ENCODE results near the gene BDNF. TPM values are rescaled to one million over a fixed set of nuclear protein-coding genes. Genes with fewer than 3 reads are reported as not detected.
"Not testable (repeated sequence)": the region's sequence is repeated elsewhere in the genome, so short reads cannot be mapped to it uniquely, and the experiment has no call there.

The BDNF gene
- total RNA-seq, result 2.8 and 4.5 TPM in 2 replicates
- 3.0 TPM for polyA plus RNA-seq (2012)

DNA sequence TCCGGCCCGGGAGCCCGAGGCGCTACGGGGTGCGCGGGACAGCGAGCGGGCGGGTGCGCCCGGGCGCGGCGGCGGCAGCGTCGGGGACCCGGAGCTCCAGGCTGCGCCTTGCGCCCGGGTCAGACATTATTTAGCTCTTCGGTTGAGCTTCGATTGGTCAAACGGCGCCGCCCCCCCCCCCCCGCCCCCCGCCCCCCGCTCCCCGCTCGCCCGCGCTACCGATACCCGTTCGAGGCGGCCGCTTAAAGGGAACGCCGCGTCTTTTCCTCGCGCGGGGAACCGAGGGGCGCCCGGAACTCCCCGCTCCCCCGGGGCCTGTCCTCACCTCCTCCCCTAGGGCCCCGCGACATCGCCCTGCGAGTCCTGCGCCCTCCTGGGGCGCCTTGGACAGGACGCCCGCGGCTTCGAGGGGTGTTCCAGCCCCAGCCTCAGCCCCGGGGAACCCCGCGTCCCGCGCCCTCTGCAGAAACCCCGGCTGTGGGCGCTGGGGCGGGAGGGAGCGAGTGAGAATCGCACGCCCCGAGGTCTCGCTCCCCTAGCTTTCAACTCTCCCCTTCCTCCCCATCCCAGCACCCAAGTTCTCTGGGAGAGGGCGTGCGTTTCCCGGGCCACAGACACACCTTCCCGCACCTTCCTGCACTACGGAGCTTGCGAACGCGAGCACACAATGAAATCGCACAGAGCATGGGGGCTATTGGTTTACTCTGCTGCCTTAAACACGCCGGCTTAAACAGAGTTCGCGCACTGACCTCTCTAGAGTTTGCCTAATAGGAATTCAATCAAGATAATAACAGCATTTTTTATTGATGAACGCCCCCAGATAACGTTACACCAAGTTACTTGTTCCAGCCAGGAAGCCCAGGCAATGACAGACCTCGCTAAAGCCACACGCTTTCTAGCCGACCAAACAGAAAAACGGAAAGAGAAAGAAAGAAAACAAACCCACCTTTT lies at the start of gene BDNF:
BDNF (minus strand) TSS at position 105 of the 951 bp plus-strand sequence. CDS start 41,891 bp downstream, outside the sequence.
- DNase-seq (ENCODE audit: low read depth), result peak; percentile 53

DNA sequence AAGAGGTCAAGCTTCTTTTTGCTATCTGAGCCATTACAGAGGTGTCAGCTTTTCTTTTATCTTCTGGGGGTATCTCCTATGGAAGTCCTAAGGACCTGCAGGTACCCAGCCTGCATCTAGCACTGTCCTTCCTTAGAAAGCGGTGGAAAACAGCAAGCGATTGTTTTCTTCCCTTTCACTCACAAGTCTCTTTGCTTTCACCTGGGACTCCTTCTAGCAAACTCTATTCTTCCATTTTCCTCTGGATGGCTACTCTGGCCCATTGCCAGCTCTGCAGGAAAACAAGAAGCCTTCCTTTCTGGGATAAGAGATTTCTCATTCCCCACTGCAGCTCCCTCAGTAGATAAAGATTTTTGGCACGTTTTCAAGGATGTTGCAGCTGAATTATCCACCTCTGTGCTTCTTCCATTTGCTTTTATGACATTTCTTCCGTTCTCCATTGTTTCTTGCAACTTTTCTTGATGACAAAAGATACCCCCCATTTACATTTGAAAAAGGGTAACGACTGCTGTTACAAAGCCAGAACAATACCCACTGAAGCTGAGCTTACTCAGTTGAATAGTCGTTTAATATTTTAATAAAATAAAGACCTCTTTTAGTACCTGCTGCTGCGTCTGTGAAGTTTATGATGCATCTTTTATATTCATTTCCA lies 40.2 kb upstream of the BDNF start:
- no peak for DNase-seq (ENCODE audit: low read depth)

DNA sequence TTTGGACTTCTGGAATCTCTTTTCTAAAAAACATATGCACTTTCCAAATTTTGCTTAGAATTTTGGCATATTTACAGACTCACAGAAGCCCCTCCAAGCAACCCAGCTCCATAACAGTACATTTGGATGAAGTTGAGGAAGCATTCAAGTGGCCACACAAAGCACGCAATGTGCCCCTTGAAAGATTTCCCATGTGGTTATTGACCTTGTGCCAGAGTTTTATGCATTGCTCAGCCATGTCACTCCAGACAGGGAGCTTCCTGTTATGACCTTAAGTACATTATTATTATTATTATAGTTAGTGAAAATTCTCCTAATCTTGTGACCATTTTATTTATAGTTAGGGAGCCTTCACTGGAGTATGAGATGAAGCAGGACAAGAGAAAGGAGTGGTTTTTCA lies 35.0 kb upstream of the BDNF start:
- DNase-seq (ENCODE audit: low read depth), result no peak

DNA sequence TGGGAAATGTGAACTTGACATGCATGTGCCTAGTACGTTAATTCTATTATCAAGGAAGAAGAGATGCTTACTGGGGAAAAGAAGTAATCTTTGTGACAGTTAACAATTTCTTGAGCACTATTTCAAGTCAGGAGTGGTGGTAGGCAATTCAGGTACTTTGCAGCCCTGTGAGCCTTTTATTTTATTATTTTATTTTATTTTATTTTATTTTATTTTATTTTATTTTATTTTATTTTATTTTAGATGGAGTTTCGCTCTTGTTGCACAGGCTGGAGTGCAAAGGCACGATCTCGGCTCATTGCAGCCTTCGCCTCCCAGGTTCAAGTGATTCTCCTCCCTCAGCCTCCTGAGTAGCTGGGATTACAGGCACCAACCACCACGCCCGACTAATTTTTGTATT lies 31.5 kb upstream of the BDNF start:
- DNase-seq (ENCODE audit: low read depth), result not testable (repeated sequence)

DNA sequence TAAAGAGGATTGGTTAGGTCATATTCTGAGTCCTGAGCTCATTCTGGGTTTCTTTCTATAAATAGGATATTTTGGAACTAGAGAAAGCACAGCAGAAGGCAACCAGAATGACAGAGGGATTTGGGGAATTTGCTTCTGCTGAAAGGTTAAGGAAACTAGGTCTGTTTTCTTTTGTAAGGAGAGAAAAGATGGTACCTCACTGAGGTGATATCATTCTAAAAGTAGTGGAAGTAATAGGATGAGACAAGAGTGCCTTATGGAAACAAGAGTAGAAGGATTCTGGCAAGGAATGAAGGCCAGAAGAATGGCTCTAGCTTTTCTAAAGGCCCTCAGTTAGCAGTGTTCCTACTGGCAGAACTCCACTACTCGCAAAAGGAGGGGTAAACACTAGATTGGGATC lies 26.7 kb upstream of the BDNF start:
- no peak for DNase-seq (ENCODE audit: low read depth)

DNA sequence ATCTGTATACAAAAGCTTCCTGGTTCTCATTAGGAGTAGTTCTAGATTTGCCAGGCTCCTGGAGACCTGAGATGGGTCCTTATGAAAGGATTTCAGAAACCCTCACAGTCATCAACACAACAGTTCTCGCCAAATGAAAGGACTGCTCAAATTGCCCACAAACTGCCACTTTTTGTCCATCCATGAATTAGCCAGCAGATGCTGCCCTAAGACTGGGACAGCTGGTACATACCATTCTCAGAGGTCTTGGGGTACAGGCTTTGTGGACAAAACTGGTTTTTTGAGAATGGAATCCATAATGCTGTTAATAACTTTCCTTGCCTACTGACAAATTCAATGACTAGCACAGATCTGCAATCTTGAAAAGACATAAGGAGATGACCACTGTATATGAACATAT lies 23.4 kb upstream of the BDNF start:
- DNase-seq (ENCODE audit: low read depth), result no peak

DNA sequence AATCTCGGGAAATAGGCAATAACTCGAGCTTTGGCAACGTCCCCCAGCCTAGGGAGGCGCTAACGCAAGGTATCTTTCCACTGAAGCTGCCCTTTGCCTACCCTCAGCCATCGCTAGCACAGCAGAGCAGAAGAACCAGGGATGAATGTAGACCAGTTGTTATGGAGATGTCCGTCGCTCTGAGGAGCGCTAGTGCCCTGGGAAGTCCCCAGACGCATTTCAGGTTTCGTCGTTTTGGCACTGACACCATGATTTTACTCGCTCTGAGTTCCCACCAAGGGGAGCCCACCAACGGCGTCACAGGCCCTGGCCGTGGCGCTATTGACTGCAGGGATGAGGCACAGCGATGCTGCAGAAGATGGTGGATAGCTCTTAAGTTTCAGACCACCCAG lies 22.7 kb upstream of the BDNF start:
- no peak for DNase-seq (ENCODE audit: low read depth)

DNA sequence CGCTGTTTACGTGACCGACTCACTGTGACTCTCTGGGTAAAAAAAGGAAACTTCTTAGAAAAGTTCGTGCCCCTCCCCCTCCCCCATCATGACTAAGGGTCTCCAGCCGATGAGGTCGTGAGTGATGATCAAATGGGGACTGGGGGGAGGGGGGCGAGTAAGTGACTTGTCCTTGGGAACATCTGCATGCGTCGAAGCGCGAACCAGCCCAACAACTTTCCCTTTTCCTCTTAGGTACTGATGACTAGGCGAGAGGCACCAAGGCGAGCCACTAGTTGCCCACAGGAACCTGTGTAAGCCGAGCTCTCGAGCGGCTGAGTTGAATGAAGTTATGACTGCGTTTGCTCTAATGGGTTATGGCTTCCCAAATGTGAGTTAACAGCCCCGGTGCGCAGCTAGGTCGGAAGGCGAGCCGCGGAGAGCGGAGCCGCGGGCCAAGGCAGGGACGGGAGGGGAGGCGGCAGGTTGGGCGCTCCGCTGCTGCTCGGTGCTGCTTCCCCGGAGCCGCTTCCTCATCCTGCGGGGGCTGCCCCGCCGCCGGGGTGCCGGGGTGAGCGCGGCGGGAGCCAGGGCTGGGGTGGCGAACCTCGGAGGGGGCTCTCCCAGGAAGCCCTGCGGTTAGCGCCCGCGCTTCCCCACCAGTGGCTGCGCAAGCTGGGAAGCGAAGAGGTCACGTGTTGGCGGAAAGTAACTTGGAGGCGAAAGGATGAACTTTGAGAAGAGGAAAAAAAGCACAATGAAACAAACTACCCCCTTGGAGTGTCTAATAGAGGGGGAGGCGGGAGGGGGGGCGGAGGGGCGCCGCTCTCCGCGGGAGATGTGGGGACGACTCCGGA lies 22.1 kb upstream of the BDNF start:
- peak; percentile 34 for DNase-seq (ENCODE audit: low read depth)

DNA sequence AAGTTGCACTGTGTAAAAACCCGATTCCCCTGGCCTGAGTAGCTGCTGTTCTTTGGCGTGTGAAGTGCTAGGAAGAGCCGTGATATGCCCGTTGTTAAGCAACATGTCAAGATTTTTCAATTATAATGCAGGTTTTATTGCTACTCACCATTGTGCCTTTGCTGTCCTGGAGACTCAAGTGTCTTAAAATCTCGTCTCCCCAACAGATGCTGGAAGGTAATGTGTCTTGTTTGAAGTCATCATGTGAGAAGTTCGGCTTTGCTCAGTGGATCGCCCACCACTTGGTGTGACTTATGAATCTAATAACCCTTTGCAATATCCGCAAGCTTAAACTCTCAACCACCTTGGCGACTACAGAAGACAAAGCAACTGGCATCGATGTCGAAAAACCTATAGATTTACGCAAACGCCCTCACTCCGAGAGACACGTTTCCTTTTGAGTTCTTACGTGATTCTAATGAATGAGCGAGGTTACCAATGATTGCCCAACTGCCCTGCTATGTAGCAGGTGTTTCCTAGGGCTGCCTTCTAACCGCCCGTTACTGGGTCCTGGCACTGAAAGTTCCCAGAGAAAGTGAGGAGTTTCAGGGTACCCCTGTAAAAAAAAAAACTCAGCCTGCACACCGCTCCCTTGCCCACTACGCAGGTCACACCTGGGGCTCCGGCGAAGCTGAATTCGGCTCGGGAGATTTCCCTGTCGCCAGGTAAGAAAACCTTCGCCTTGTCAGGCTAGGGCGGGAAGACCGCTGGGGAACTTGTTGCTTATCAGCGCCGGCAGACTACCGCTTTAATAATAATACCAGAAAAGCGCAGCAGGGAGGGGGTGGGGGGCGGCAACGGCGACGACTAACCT lies 21.2 kb upstream of the BDNF start:
- no peak for DNase-seq (ENCODE audit: low read depth)

DNA sequence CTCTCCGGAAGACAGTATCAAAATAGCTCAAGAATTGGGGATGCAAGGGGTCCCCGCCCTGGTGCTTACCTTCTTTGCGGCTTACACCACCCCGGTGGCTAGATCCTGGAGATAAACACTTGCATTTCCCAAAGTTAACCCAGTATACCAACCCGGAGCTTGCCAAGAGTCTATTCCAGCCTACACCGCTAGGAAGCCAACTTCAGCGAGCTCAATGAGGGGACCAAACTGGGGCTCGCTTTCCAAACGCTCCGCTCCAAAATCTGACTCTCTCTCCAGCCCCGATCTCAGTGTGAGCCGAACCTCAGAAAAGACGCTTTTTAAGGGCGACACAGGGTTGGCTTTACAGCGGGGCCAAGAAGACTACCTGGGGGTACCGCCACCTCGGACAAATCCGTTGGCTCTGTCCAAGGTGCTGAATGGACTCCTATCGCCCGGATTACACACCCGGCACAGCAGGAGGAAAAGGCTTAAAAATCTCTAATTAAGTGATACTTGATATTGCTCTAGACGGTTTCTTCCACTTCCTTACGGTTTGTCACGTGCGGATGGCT lies 20.1 kb upstream of the BDNF start:
- peak; percentile 71 for DNase-seq (ENCODE audit: low read depth)

DNA sequence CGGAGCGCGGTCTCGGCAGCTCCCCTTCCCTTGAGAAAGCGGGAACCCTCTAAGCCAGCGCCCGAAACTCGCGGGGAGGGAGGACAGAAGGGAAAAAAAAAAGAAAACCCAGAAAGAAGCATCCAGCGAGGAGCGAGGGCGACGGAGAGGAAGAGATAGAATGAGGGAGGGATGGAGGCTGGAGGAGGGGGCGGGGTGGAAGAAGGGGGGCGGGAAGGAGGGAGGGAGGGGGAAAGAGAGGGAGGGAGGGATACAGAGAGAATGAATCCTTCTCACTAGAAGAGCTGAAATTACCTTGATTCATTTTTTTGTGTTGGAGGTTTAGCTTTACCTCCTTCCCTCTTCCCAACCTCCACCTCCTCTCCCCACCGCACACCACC lies 19.3 kb upstream of the BDNF start:
- DNase-seq (ENCODE audit: low read depth), result no peak

DNA sequence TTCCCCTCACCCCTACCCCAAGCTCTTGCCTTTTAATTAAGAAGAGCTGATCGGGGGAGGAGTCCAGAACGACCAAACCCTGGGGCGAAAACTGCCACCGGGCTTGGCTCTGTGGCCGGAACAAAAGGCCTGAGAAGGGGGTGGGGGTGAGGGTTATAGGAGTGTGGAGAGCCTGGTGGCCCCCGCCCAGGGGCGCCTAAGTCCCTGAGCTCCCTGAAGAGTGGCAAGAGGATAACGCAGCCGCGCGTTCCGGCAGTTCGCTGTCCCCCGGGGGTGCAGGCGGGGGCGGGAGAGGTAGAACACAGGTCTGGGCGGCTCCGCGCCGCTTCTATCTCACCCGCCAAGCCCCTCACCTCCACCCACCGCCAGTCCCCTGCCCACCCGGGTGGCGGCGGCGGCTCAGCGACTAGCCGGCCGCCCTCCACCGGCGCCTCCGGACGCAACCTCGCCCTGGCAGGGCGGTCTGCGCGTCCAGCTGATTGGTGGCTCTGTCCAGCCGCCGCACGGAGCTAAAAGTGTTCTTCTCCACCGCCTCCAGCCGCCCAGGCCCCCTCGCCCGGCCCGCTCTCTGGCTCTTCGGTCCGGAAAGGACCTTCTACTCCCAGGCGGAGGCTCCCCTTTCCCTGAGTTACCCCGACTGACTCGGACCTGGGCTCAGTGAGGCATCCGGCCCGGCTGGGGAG lies 18.7 kb upstream of the BDNF start:
- peak; percentile 76 for DNase-seq (ENCODE audit: low read depth)

DNA sequence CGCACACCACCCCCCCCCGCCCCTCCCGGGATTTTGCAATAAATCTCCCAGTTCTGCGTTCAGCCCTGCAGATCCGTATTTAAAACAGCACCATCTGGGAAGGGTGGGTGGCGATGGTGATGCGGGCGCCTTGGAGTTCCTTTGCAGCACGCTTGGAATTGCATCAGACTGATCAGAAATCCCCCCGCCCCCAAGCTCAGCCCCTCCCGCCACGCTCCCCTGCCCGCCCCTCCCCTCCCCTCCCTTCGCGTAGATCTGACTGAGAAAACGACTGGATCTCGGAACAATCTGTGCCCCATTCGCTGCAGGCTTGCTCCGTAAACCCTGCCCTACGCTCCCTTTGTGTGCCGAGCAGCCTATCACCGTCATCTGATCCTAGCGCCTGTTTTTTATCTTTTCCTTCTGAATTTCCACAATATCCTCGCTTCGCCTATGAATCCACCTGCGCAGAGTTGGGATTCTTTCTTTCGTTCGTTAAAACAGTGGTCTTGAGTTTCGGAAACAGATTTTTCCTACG lies 18.1 kb upstream of the BDNF start:
- DNase-seq (ENCODE audit: low read depth), result peak; percentile 77

DNA sequence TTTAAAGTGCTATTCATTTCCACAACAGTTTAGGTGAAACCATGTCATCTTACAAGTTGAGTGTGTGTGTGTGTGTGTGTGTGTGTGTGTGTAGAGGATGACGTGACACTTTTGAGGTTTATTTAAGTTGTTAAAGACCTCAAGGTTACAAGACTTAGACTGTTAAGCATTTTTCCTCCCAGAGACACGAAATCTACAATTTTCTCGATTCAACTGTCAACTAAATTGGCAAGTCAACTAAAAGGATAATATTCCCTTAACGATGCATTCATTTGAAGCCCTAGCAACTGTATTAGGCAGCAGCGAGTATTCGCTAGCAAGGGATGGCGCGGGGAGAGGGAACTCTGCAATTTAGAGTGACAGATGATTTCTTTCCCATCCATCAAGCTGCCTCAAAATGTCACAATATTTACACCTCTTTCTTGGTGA lies 17.6 kb upstream of the BDNF start:
- DNase-seq (ENCODE audit: low read depth), result peak; percentile 21

DNA sequence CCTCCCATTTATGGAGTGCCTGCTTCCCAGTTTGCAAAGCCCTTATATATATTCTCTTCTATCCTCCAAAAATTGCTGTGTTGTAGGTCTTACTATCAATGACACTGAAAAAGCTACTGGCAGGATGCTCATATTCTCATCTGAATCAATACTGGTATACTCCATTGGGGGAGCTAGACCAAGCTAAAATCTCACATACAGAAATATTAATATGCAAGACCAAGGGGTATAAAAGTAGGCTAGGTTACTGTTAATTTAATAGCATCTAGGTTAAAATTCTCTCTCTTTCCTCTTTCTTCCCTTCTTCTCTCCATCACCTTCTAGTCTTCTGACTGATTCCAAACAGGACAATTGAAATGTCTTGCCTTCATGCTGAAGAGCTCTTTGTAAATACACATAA lies 17.1 kb upstream of the BDNF start:
- DNase-seq (ENCODE audit: low read depth), result peak; percentile 27

DNA sequence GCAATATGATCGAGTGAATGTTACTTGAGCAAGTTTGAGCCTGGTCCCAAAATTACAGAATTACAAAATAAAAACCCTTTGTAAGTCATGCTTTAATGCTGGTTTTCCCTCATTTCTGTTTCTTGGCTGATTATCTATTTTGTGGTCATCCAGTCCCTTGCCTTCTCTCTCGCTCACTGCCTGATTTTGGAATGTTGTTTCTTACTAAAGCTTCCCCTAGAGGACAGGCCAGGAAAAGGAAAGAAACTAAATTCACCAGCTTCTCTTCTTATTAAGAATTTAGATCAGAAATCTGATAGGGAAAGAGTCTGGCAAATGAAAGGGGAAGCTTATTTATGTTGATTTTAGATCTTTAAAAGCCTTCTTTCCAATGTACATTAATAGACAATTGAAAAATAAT lies 16.6 kb upstream of the BDNF start:
- DNase-seq (ENCODE audit: low read depth), result peak; percentile 36

DNA sequence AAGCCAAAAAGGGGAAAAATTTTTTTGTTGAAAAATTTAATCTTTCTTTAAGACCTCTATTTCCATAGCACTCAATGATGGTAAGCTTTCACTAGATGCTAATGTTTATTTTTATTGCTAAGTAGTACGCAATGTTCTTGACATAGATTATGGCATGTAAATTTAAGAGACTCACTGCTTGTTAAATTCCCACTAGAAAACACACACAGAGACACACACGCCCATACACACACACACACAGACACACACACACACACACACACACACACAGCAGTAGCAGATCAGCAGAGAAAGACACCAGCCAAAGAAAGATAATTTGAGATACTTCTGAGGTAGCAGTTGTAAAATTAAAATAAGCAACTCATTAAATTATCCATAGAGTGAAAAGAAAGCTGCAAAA lies 16.0 kb upstream of the BDNF start:
- DNase-seq (ENCODE audit: low read depth), result no peak

DNA sequence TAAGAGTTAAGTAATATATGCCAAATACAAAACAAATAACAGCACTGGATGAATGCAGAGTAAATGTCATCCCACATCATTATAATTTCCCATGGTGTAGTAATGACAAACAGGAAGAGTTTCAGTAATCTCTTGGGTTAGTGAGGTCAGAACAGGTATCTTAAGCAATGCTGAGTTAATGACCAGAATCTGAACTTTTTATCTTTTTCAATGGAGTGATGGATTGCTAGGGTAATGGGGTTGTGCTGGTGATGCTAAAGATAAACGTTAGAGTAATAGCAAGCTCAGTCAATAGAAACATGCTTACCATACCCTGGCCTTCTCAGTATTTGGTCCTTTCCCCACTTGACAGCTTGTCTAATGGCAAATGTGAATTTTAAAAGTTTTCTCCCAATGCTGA lies 11.5 kb upstream of the BDNF start:
- no peak for DNase-seq (ENCODE audit: low read depth)

DNA sequence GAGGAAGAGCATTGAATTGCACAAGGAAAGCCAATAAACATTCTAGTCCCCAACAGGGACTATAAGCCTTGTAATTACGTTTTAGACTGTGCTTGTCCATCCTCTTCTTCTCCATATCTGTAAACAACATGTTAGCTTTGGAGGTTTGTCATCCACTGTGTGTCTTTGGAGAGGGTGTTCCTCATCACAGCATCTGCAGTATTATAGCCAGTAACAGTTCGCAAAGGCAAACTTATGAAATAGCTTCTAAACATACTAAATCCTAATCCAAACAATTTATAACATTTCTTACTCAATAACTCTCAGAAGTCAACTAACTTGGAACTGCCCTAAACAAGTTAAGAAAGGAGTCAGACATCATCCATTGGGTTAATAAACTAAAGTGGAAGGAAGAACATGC lies 10.3 kb upstream of the BDNF start:
- DNase-seq (ENCODE audit: low read depth), result no peak

DNA sequence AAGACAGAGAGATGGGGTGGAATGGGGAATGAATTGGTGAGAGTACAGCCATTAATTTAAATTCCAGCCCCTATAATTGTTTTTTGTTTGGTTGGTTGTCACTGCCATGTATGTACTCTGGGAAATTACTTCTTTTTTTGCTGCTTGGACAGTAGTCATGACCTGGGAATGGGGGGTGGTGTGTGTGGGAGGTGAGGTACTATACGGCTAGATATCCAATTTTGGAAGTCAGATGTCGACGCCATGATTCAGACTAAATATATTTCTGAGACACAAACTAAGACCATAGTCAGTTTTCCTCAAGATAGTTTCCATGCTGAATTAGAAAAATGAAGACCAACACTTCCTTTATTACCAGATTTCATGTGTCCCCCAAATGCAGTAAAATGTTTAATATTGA lies 7.4 kb upstream of the BDNF start:
- DNase-seq (ENCODE audit: low read depth), result no peak
